ENCODE measurements around the gene BRINP2. TPM values are rescaled to one million over a fixed set of nuclear protein-coding genes. Genes with fewer than 3 reads are reported as not detected.

Gene BRINP2
- polyA plus RNA-seq, 1 experiment, result not detected

- Histone ChIP-seq H3K9me3 (ENCODE audit: control insufficient read depth, insufficient read depth, low read length) (no peaks in the 10 kb centered on the region), H3K27ac (ENCODE audit: low read depth, low read length) (no peak overlapping the region), H3K27me3 (ENCODE audit: control insufficient read depth, insufficient read depth, low read length) (no peaks in the 10 kb centered on the region), H3K4me3 (ENCODE audit: low read depth, low read length) (no peak overlapping the region)
- ChIA-PET POLR2A (no interaction called here), CTCF (interaction anchor here (1.4 to 2.1 kb wide), 2 partner anchors 23 to 25 kb away, joined by 5 to 10 read pairs; no protein-coding TSS in a partner anchor)
- DNase-seq (ENCODE audit: low read depth, low spot score), result no peak
- no peak for TF ChIP-seq CTCF (IDR thresholded peaks at IDR 0.05; ENCODE audit: low read depth, low read length)
Observed at GRCh38 chr1:177206831-177207355, 36.1 kb downstream of the BRINP2 start.

GRCh38 chr1:177208920-177209319 lies 38.2 kb downstream of the BRINP2 start:
- no peak for TF ChIP-seq CTCF (IDR thresholded peaks at IDR 0.05; ENCODE audit: low read depth, low read length)
- Histone ChIP-seq H3K27me3 (ENCODE audit: control insufficient read depth, insufficient read depth, low read length) (no peaks in the 10 kb centered on the region), H3K9me3 (ENCODE audit: control insufficient read depth, insufficient read depth, low read length) (no peaks in the 10 kb centered on the region), H3K27ac (ENCODE audit: low read depth, low read length) (peak overlapping the region; percentile 55), H3K4me3 (ENCODE audit: low read depth, low read length) (no peak overlapping the region)
- ChIA-PET POLR2A (interaction anchor here (1.2 kb wide), 1 partner anchor 10 kb away, joined by 11 read pairs; no protein-coding TSS in a partner anchor), CTCF (interaction anchor here (2.8 kb wide), 1 partner anchor 26 kb away, joined by 15 read pairs; no protein-coding TSS in a partner anchor)
- DNase-seq (ENCODE audit: low read depth, low spot score), result no peak

GRCh38 chr1:177209357-177209756 lies 38.6 kb downstream of the BRINP2 start:
- ChIA-PET POLR2A (interaction anchor here (1.2 kb wide), 1 partner anchor 10 kb away, joined by 11 read pairs; no protein-coding TSS in a partner anchor), CTCF (interaction anchor here (0.5 to 2.8 kb wide), 2 partner anchors 26 to 258 kb away, joined by 5 to 15 read pairs; no protein-coding TSS in a partner anchor)
- peak overlapping the region; percentile 55 for H3K27ac ChIP-seq (ENCODE audit: low read depth, low read length)

GRCh38 chr1:177210071-177210470 lies 39.3 kb downstream of the BRINP2 start:
- Histone ChIP-seq H3K9me3 (ENCODE audit: control insufficient read depth, insufficient read depth, low read length) (no peaks in the 10 kb centered on the region), H3K27me3 (ENCODE audit: control insufficient read depth, insufficient read depth, low read length) (no peaks in the 10 kb centered on the region), H3K27ac (ENCODE audit: low read depth, low read length) (no peak overlapping the region), H3K4me3 (ENCODE audit: low read depth, low read length) (no peak overlapping the region)
- ChIA-PET CTCF (interaction anchor here (2.8 kb wide), 1 partner anchor 27 kb away, joined by 15 read pairs; no protein-coding TSS in a partner anchor), POLR2A (no interaction called here)
- TF ChIP-seq CTCF (IDR thresholded peaks at IDR 0.05; ENCODE audit: low read depth, low read length), result no peak
- no peak for DNase-seq (ENCODE audit: low read depth, low spot score)

More at GRCh38 chr1:177209357-177209756, 38.6 kb downstream of the BRINP2 start:
- DNase-seq (ENCODE audit: low read depth, low spot score), result peak; percentile 99
- H3K9me3 ChIP-seq (ENCODE audit: control insufficient read depth, insufficient read depth, low read length), result no peaks in the 10 kb centered on the region
- no peak overlapping the region for H3K4me3 ChIP-seq (ENCODE audit: low read depth, low read length)
- no peak for TF ChIP-seq CTCF (IDR thresholded peaks at IDR 0.05; ENCODE audit: low read depth, low read length)
- H3K27me3 ChIP-seq (ENCODE audit: control insufficient read depth, insufficient read depth, low read length), result no peaks in the 10 kb centered on the region

- DNase-seq (ENCODE audit: low read depth, low spot score), result no peak
- Histone ChIP-seq H3K9me3 (ENCODE audit: control insufficient read depth, insufficient read depth, low read length) (no peaks in the 10 kb centered on the region), H3K4me3 (ENCODE audit: low read depth, low read length) (no peak overlapping the region), H3K27ac (ENCODE audit: low read depth, low read length) (no peak overlapping the region), H3K27me3 (ENCODE audit: control insufficient read depth, insufficient read depth, low read length) (no peaks in the 10 kb centered on the region)
- CTCF ChIA-PET, result interaction anchor here (1.5 to 2.8 kb wide), 2 partner anchors 28 to 734 kb away, joined by 4 to 15 read pairs; no protein-coding TSS in a partner anchor
- POLR2A ChIA-PET, result no interaction called here
- TF ChIP-seq CTCF (IDR thresholded peaks at IDR 0.05; ENCODE audit: low read depth, low read length), result no peak
Observed at GRCh38 chr1:177211231-177211630, 40.5 kb downstream of the BRINP2 start.
